SK-N-SH treated with all-trans-retinoic acid at 6 μM for 48 hours (cell line): Measurements from ENCODE around the gene FAXDC2.

ENCODE experiments used
- ATAC-seq: fragments of 200-7000 bp; cut with Tn5 transposase; 3 replicates; pipeline ENCODE4 v1.9.1; 2020; ENCODE audit warnings: mild to moderate bottlenecking, moderate library complexity
- ARNTL ChIP-seq: fragments of 450-650 bp; formaldehyde crosslinking; IDR thresholded peaks from 2 replicates; pipeline ENCODE4 v1.5.0; 2020; ENCODE audit warnings: low read depth, mild to moderate bottlenecking, moderate library complexity, borderline replicate concordance
- CREB5 ChIP-seq: fragments of 250-450 bp; sonication (Bioruptor Pico); IDR thresholded peaks from 2 replicates; pipeline ENCODE4 v1.5.1; 2020; ENCODE audit warnings: low read depth, mild to moderate bottlenecking, moderate library complexity
- CSDC2 ChIP-seq: fragments of 250-450 bp; sonication (Bioruptor Pico); IDR thresholded peaks from 2 replicates; pipeline ENCODE4 v1.5.0; 2020; ENCODE audit warnings: mild to moderate bottlenecking, moderate library complexity
- ESRRG ChIP-seq: fragments of 250-450 bp; sonication (Bioruptor Pico); IDR thresholded peaks from 2 replicates; pipeline ENCODE4 v1.6.1; 2021; ENCODE audit warnings: mild to moderate bottlenecking
- GLIS3 ChIP-seq: fragments of 250-450 bp; sonication (Bioruptor Pico); IDR thresholded peaks from 2 replicates; pipeline ENCODE4 v1.5.0; 2020; ENCODE audit warnings: mild to moderate bottlenecking, moderate library complexity
- ISL1 ChIP-seq: fragments of 250-450 bp; sonication (Bioruptor Pico); IDR thresholded peaks from 2 replicates; pipeline ENCODE4 v2.1.2; 2022; ENCODE audit warnings: mild to moderate bottlenecking, moderate library complexity
- OSR1 ChIP-seq: fragments of 250-450 bp; sonication (Bioruptor Pico); IDR thresholded peaks from 2 replicates; pipeline ENCODE4 v1.8.0; 2022; ENCODE audit warnings: moderate library complexity, mild to moderate bottlenecking, inconsistent platforms
- PPARA ChIP-seq: fragments of 250-450 bp; sonication (Bioruptor Pico); IDR thresholded peaks from 2 replicates; pipeline ENCODE4 v1.5.0; 2020; ENCODE audit warnings: mild to moderate bottlenecking, borderline replicate concordance
- RARB ChIP-seq: fragments of 250-450 bp; sonication (Bioruptor Pico); IDR thresholded peaks from 2 replicates; pipeline ENCODE4 v1.8.0; 2021; ENCODE audit warnings: mild to moderate bottlenecking, moderate library complexity
- SNAI2 ChIP-seq: fragments of 250-450 bp; sonication (Bioruptor Pico); IDR thresholded peaks from 2 replicates; pipeline ENCODE4 v1.5.0; 2020; ENCODE audit warnings: mild to moderate bottlenecking, moderate library complexity
- TCF4 ChIP-seq: fragments of 250-450 bp; sonication (Bioruptor Pico); IDR thresholded peaks from 2 replicates; pipeline ENCODE4 v1.8.0; 2021; ENCODE audit warnings: mild to moderate bottlenecking, moderate library complexity, borderline replicate concordance
- TOX ChIP-seq: fragments of 250-450 bp; sonication (Bioruptor Pico); IDR thresholded peaks from 2 replicates; pipeline ENCODE4 v1.8.0; 2021; ENCODE audit warnings: mild to moderate bottlenecking, moderate library complexity, borderline replicate concordance
- ZC3H10 ChIP-seq: fragments of 250-450 bp; sonication (Bioruptor Pico); IDR thresholded peaks from 2 replicates; pipeline ENCODE4 v1.5.1; 2021; ENCODE audit warnings: mild to moderate bottlenecking, moderate library complexity
- ZFP3 ChIP-seq: fragments of 250-450 bp; sonication (Bioruptor Pico); IDR thresholded peaks from 2 replicates; pipeline ENCODE4 v1.5.0; 2020; ENCODE audit warnings: mild to moderate bottlenecking, moderate library complexity
- ZNF565 ChIP-seq: fragments of 450-650 bp; formaldehyde crosslinking; conservative IDR thresholded peaks from 2 replicates; pipeline ENCODE4 v1.5.0; 2020; ENCODE audit warnings: low read depth, mild to moderate bottlenecking, moderate library complexity
- ZNF70 ChIP-seq: fragments of 450-650 bp; formaldehyde crosslinking; IDR thresholded peaks from 2 replicates; pipeline ENCODE4 v1.5.0; 2020; ENCODE audit warnings: mild to moderate bottlenecking, moderate library complexity
- ZNF8 ChIP-seq: fragments of 450-650 bp; formaldehyde crosslinking; IDR thresholded peaks from 2 replicates; pipeline ENCODE4 v1.5.0; 2020; ENCODE audit warnings: mild to moderate bottlenecking, moderate library complexity
- TF ChIP-seq, protein P1 (sequence below): fragments of 250-450 bp; sonication (Bioruptor Pico); IDR thresholded peaks from 2 replicates; pipeline ENCODE4 v1.5.0; 2020; ENCODE audit warnings: mild to moderate bottlenecking, moderate library complexity
- TF ChIP-seq, protein P2 (sequence below): fragments of 250-450 bp; sonication (Bioruptor Pico); IDR thresholded peaks from 2 replicates; pipeline ENCODE4 v1.5.1; 2021; ENCODE audit warnings: mild to moderate bottlenecking, moderate library complexity
- TF ChIP-seq, protein P3 (sequence below): fragments of 250-450 bp; sonication (Bioruptor Pico); IDR thresholded peaks from 2 replicates; pipeline ENCODE4 v1.8.0; 2021; ENCODE audit warnings: low read depth, mild to moderate bottlenecking, moderate library complexity, borderline replicate concordance
- TF ChIP-seq, protein P4 (sequence below): fragments of 250-450 bp; sonication (Bioruptor Pico); IDR thresholded peaks from 2 replicates; pipeline ENCODE4 v1.8.0; 2020; ENCODE audit warnings: mild to moderate bottlenecking, moderate library complexity, borderline replicate concordance

The FAXDC2 gene

DNA sequence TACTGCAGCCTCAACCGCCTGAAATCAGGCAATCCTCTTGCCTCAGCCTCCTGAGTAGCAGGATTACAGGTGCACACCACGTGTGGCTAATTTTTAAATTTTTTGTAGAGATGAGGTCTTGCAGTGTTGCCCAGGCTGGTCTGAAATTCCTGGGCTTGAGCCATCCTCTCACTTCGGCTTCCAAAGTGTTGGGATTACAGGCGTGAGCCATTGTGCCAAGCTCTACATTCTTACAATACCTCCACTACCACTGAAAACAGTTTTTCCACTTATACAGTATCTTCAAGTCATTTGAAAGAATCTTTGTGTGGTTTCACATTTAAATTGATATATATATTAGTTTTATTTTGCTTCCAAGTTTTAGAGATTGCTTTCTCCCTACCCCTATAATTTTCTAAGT is 52.6 kb downstream of the FAXDC2 start (continued):
- TF ChIP-seq, protein P1, sequence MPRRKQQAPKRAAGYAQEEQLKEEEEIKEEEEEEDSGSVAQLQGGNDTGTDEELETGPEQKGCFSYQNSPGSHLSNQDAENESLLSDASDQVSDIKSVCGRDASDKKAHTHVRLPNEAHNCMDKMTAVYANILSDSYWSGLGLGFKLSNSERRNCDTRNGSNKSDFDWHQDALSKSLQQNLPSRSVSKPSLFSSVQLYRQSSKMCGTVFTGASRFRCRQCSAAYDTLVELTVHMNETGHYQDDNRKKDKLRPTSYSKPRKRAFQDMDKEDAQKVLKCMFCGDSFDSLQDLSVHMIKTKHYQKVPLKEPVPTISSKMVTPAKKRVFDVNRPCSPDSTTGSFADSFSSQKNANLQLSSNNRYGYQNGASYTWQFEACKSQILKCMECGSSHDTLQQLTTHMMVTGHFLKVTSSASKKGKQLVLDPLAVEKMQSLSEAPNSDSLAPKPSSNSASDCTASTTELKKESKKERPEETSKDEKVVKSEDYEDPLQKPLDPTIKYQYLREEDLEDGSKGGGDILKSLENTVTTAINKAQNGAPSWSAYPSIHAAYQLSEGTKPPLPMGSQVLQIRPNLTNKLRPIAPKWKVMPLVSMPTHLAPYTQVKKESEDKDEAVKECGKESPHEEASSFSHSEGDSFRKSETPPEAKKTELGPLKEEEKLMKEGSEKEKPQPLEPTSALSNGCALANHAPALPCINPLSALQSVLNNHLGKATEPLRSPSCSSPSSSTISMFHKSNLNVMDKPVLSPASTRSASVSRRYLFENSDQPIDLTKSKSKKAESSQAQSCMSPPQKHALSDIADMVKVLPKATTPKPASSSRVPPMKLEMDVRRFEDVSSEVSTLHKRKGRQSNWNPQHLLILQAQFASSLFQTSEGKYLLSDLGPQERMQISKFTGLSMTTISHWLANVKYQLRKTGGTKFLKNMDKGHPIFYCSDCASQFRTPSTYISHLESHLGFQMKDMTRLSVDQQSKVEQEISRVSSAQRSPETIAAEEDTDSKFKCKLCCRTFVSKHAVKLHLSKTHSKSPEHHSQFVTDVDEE (CRISPR knock-in tag): no peak
- TF ChIP-seq OSR1 (no peak), ZNF70 (no peak), ZNF8 (no peak), TOX (CRISPR knock-in tag) (no peak)
- TF ChIP-seq, protein P2, sequence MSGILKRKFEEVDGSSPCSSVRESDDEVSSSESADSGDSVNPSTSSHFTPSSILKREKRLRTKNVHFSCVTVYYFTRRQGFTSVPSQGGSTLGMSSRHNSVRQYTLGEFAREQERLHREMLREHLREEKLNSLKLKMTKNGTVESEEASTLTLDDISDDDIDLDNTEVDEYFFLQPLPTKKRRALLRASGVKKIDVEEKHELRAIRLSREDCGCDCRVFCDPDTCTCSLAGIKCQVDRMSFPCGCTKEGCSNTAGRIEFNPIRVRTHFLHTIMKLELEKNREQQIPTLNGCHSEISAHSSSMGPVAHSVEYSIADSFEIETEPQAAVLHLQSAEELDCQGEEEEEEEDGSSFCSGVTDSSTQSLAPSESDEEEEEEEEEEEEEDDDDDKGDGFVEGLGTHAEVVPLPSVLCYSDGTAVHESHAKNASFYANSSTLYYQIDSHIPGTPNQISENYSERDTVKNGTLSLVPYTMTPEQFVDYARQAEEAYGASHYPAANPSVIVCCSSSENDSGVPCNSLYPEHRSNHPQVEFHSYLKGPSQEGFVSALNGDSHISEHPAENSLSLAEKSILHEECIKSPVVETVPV: no peak

GRCh38 chr5:154795235-154795596 is 55.2 kb downstream of the FAXDC2 start:
- no peak for TF ChIP-seq GLIS3
- TF ChIP-seq SNAI2 (CRISPR knock-in tag): no peak
- TF ChIP-seq ZC3H10 (CRISPR knock-in tag): no peak
- TF ChIP-seq, protein P3, sequence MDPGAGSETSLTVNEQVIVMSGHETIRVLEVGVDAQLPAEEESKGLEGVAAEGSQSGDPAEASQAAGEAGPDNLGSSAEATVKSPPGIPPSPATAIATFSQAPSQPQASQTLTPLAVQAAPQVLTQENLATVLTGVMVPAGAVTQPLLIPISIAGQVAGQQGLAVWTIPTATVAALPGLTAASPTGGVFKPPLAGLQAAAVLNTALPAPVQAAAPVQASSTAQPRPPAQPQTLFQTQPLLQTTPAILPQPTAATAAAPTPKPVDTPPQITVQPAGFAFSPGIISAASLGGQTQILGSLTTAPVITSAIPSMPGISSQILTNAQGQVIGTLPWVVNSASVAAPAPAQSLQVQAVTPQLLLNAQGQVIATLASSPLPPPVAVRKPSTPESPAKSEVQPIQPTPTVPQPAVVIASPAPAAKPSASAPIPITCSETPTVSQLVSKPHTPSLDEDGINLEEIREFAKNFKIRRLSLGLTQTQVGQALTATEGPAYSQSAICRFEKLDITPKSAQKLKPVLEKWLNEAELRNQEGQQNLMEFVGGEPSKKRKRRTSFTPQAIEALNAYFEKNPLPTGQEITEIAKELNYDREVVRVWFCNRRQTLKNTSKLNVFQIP (CRISPR knock-in tag): no peak
- no peak for ATAC-seq

GRCh38 chr5:154794525-154795234 is 55.7 kb downstream of the FAXDC2 start:
- TF ChIP-seq ZNF565 (CRISPR knock-in tag) (no peak), SNAI2 (CRISPR knock-in tag) (no peak), ZFP3 (no peak), OSR1 (no peak), ZC3H10 (CRISPR knock-in tag) (no peak), TOX (CRISPR knock-in tag) (no peak), ZNF8 (no peak), GLIS3 (no peak), CSDC2 (CRISPR knock-in tag) (no peak), ISL1 (CRISPR knock-in tag) (no peak), CREB5 (no peak), ARNTL (CRISPR knock-in tag) (no peak), PPARA (CRISPR knock-in tag) (no peak), ESRRG (no peak), ZNF70 (no peak), RARB (CRISPR knock-in tag) (no peak), TCF4 (CRISPR knock-in tag) (no peak)
- TF ChIP-seq, protein P3 (CRISPR knock-in tag): no peak
- TF ChIP-seq, protein P4, sequence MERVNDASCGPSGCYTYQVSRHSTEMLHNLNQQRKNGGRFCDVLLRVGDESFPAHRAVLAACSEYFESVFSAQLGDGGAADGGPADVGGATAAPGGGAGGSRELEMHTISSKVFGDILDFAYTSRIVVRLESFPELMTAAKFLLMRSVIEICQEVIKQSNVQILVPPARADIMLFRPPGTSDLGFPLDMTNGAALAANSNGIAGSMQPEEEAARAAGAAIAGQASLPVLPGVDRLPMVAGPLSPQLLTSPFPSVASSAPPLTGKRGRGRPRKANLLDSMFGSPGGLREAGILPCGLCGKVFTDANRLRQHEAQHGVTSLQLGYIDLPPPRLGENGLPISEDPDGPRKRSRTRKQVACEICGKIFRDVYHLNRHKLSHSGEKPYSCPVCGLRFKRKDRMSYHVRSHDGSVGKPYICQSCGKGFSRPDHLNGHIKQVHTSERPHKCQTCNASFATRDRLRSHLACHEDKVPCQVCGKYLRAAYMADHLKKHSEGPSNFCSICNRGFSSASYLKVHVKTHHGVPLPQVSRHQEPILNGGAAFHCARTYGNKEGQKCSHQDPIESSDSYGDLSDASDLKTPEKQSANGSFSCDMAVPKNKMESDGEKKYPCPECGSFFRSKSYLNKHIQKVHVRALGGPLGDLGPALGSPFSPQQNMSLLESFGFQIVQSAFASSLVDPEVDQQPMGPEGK (CRISPR knock-in tag): no peak
- TF ChIP-seq, protein P1 (CRISPR knock-in tag): no peak
- no peak; the same call in 2 of the 3 replicates for ATAC-seq
